Ramos (cell line): ENCODE results near the gene ATP8B1.

Source experiments
- in situ Hi-C: fragments of 300-500 bp; cut with MboI; formaldehyde crosslinking; loops from one replicate; pipeline ENCODE4 v1.14.3; 2022; ENCODE audit warnings: low sequenced_read_pairs; ENCODE audit not compliant: unreplicated experiment

The ATP8B1 gene

GRCh38 chr18:57771626-57772025, 31.5 kb downstream of the ATP8B1 start:
- in situ Hi-C loops: no loop called here

- in situ Hi-C loops: no loop called here
These were observed 31.9 kb downstream of the ATP8B1 start for GRCh38 chr18:57771193-57771592.

GRCh38 chr18:57768537-57769326, 34.4 kb downstream of the ATP8B1 start:
- in situ Hi-C loops: no loop called here

GRCh38 chr18:57767259-57768050, 35.7 kb downstream of the ATP8B1 start:
- in situ Hi-C loops: no loop called here

- in situ Hi-C loops: no loop called here
These were observed 38.1 kb downstream of the ATP8B1 start for GRCh38 chr18:57764995-57765394.

GRCh38 chr18:57764087-57764486, 39.0 kb downstream of the ATP8B1 start:
- in situ Hi-C loops: no loop called here

- in situ Hi-C loops: no loop called here
These were observed 40.4 kb downstream of the ATP8B1 start for GRCh38 chr18:57762686-57763085.

GRCh38 chr18:57759650-57760049, 43.5 kb downstream of the ATP8B1 start:
- in situ Hi-C loops: no loop called here

GRCh38 chr18:57755473-57756067, 47.5 kb downstream of the ATP8B1 start:
- in situ Hi-C loops: no loop called here

GRCh38 chr18:57754577-57755338, 48.4 kb downstream of the ATP8B1 start:
- in situ Hi-C loops: no loop called here

GRCh38 chr18:57753063-57753462, 50.1 kb downstream of the ATP8B1 start:
- in situ Hi-C loops: no loop called here

- in situ Hi-C loops: no loop called here
These were observed 53.5 kb downstream of the ATP8B1 start for GRCh38 chr18:57749604-57749970.

- in situ Hi-C loops: no loop called here
These were observed 54.1 kb downstream of the ATP8B1 start for GRCh38 chr18:57748770-57749603.

GRCh38 chr18:57747809-57748680, 55.1 kb downstream of the ATP8B1 start:
- in situ Hi-C loops: no loop called here

GRCh38 chr18:57744211-57744694, 58.9 kb downstream of the ATP8B1 start:
- in situ Hi-C loops: no loop called here

- in situ Hi-C loops: no loop called here
These were observed 60.1 kb downstream of the ATP8B1 start for GRCh38 chr18:57743008-57743407.

GRCh38 chr18:57741273-57741672, 61.8 kb downstream of the ATP8B1 start:
- in situ Hi-C loops: no loop called here

- in situ Hi-C loops: no loop called here
These were observed 65.0 kb downstream of the ATP8B1 start for GRCh38 chr18:57738078-57738477.
